ENCODE measurements around the gene TRA2A. TPM values are rescaled to one million over a fixed set of nuclear protein-coding genes. Genes with fewer than 3 reads are reported as not detected.

TRA2A gene
- total and polyA plus RNA-seq, 2 of the 13 experiments (the other 11 are each of a cell fraction or from before 2014, with no cell fraction given), result 39.1 to 41.6 TPM

DNA sequence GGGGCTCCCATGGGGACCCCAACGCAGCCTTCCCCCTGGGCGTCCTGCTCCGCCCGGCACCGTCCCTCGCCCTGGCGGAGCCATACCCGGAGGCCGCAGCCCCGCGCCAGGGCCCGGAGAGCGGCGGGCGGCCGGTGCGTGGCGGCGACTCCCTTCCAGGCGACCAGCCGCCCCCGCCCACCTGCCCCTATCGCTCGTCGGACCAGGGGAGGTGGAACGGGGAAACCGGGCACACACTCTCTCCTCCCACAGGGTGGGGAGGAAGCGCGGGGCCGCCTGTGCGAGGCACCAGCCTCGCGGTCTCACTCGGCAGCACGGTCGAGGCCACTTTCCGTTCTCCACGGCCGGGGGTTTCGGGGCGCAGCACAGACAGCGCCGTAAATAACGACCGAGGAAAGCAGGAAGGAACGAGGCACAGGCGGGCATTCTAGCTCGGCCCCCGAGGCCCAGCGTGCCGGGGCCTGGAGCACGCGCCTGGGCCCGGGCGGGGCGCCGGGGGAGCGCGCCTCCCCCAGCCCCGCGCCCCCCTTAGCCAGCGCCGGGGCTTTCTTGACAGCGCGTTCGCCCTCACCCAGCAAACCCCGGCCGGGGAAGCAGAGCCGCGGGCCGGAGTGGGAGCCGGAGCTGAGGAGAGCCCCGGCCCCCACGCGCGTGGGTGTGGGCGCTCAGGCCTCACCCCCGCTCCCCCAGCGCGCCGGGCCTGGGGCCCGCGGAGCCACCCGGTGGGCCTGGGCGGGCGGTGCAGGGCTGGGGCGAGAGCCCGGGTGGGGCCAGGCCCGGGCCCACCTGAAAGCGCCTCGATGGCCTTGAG lies 62.4 kb downstream of the TRA2A start (continued):
- no peak for TF ChIP-seq SATB2 (CRISPR knock-in tag; IDR thresholded peaks at IDR 0.05)
- no peak; the same call in 1 of the 2 replicates for TF ChIP-seq KLF6 (CRISPR knock-in tag; IDR thresholded peaks at IDR 0.05)
- 0 out of 2 replicates have a peak, but pooled peaks have one; percentile 56 for TF ChIP-seq ZNF83 (CRISPR knock-in tag; IDR thresholded peaks at IDR 0.05; ENCODE audit: borderline replicate concordance)
- TF ChIP-seq, protein P1, sequence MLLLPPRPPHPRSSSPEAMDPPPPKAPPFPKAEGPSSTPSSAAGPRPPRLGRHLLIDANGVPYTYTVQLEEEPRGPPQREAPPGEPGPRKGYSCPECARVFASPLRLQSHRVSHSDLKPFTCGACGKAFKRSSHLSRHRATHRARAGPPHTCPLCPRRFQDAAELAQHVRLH (CRISPR knock-in tag; IDR thresholded peaks at IDR 0.05; ENCODE audit: borderline replicate concordance, low read depth), result no peak
- TF ChIP-seq, protein P2, sequence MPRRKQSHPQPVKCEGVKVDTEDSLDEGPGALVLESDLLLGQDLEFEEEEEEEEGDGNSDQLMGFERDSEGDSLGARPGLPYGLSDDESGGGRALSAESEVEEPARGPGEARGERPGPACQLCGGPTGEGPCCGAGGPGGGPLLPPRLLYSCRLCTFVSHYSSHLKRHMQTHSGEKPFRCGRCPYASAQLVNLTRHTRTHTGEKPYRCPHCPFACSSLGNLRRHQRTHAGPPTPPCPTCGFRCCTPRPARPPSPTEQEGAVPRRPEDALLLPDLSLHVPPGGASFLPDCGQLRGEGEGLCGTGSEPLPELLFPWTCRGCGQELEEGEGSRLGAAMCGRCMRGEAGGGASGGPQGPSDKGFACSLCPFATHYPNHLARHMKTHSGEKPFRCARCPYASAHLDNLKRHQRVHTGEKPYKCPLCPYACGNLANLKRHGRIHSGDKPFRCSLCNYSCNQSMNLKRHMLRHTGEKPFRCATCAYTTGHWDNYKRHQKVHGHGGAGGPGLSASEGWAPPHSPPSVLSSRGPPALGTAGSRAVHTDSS (CRISPR knock-in tag; conservative IDR thresholded peaks at IDR 0.05), result no peak
- TF ChIP-seq, protein P3, sequence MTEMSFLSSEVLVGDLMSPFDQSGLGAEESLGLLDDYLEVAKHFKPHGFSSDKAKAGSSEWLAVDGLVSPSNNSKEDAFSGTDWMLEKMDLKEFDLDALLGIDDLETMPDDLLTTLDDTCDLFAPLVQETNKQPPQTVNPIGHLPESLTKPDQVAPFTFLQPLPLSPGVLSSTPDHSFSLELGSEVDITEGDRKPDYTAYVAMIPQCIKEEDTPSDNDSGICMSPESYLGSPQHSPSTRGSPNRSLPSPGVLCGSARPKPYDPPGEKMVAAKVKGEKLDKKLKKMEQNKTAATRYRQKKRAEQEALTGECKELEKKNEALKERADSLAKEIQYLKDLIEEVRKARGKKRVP (CRISPR knock-in tag; IDR thresholded peaks at IDR 0.05), result no peak
- no peak; the same call in 1 of the 2 replicates for TF ChIP-seq YEATS4 (CRISPR knock-in tag; IDR thresholded peaks at IDR 0.05; ENCODE audit: borderline replicate concordance)
- no peak for TF ChIP-seq EP300 (IDR thresholded peaks at IDR 0.05; ENCODE audit: low read depth in 2 of 2, low read length in 2 of 2)
- no peak for TF ChIP-seq EP300 (CRISPR knock-in tag; IDR thresholded peaks at IDR 0.05; ENCODE audit: borderline replicate concordance)
- 0 out of 2 replicates have a peak, but pooled peaks have one; percentile 50 for TF ChIP-seq DNMT1 (CRISPR knock-in tag; IDR thresholded peaks at IDR 0.05)
- TF ChIP-seq, protein P4, sequence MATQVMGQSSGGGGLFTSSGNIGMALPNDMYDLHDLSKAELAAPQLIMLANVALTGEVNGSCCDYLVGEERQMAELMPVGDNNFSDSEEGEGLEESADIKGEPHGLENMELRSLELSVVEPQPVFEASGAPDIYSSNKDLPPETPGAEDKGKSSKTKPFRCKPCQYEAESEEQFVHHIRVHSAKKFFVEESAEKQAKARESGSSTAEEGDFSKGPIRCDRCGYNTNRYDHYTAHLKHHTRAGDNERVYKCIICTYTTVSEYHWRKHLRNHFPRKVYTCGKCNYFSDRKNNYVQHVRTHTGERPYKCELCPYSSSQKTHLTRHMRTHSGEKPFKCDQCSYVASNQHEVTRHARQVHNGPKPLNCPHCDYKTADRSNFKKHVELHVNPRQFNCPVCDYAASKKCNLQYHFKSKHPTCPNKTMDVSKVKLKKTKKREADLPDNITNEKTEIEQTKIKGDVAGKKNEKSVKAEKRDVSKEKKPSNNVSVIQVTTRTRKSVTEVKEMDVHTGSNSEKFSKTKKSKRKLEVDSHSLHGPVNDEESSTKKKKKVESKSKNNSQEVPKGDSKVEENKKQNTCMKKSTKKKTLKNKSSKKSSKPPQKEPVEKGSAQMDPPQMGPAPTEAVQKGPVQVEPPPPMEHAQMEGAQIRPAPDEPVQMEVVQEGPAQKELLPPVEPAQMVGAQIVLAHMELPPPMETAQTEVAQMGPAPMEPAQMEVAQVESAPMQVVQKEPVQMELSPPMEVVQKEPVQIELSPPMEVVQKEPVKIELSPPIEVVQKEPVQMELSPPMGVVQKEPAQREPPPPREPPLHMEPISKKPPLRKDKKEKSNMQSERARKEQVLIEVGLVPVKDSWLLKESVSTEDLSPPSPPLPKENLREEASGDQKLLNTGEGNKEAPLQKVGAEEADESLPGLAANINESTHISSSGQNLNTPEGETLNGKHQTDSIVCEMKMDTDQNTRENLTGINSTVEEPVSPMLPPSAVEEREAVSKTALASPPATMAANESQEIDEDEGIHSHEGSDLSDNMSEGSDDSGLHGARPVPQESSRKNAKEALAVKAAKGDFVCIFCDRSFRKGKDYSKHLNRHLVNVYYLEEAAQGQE (IDR thresholded peaks at IDR 0.05; ENCODE audit: borderline replicate concordance in 1 of 2, low read depth in 1 of 2, low read length in 2 of 2), result no peak
- TF ChIP-seq ZSCAN20 (CRISPR knock-in tag; IDR thresholded peaks at IDR 0.05; ENCODE audit: borderline replicate concordance), result no peak
- TF ChIP-seq, protein P5, sequence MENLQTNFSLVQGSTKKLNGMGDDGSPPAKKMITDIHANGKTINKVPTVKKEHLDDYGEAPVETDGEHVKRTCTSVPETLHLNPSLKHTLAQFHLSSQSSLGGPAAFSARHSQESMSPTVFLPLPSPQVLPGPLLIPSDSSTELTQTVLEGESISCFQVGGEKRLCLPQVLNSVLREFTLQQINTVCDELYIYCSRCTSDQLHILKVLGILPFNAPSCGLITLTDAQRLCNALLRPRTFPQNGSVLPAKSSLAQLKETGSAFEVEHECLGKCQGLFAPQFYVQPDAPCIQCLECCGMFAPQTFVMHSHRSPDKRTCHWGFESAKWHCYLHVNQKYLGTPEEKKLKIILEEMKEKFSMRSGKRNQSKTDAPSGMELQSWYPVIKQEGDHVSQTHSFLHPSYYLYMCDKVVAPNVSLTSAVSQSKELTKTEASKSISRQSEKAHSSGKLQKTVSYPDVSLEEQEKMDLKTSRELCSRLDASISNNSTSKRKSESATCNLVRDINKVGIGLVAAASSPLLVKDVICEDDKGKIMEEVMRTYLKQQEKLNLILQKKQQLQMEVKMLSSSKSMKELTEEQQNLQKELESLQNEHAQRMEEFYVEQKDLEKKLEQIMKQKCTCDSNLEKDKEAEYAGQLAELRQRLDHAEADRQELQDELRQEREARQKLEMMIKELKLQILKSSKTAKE (CRISPR knock-in tag; IDR thresholded peaks at IDR 0.05; ENCODE audit: borderline replicate concordance), result peak; percentile 21; the same call in 1 of the 2 replicates
- TF ChIP-seq ZNF441 (CRISPR knock-in tag; IDR thresholded peaks at IDR 0.05; ENCODE audit: borderline replicate concordance), result no peak
- no peak for TF ChIP-seq MXI1 (IDR thresholded peaks at IDR 0.05; ENCODE audit: borderline replicate concordance, low read depth, low read length)
- TF ChIP-seq, protein P6, sequence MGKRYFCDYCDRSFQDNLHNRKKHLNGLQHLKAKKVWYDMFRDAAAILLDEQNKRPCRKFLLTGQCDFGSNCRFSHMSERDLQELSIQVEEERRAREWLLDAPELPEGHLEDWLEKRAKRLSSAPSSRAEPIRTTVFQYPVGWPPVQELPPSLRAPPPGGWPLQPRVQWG (CRISPR knock-in tag; IDR thresholded peaks at IDR 0.05; ENCODE audit: borderline replicate concordance, low read depth), result no peak
- no peak for TF ChIP-seq SP5 (CRISPR knock-in tag; IDR thresholded peaks at IDR 0.05; ENCODE audit: borderline replicate concordance, low read depth)
- no peak for TF ChIP-seq ELF1 (CRISPR knock-in tag; IDR thresholded peaks at IDR 0.05)
- no peak for TF ChIP-seq ZNF44 (CRISPR knock-in tag; IDR thresholded peaks at IDR 0.05)
- no peak for TF ChIP-seq DMAP1 (CRISPR knock-in tag; IDR thresholded peaks at IDR 0.05)

All from HepG2 (cell line).